HG03575 (cell line): Measurements from ENCODE around the gene TBCC.
"Not testable (repeated sequence)": the region's sequence is repeated elsewhere in the genome, so short reads cannot be mapped to it uniquely, and the experiment has no call there.

Experiments used
- ATAC-seq: cut with Tn5 transposase; IDR thresholded peaks from one replicate; pipeline ENCODE4 v1.9.1; 2021; ENCODE audit not compliant: unreplicated experiment, insufficient number of reproducible peaks, low FRiP score; ENCODE audit errors: extremely low read depth

Gene TBCC

GRCh38 chr6:42744351-42744893 lies 1.5 kb downstream of the TBCC start:
- ATAC-seq, result no peak

- ATAC-seq, result no peak
These were observed 3.6 kb downstream of the TBCC start for GRCh38 chr6:42742116-42742894.

- no peak for ATAC-seq
These were observed 5.2 kb downstream of the TBCC start for GRCh38 chr6:42740725-42741124.

GRCh38 chr6:42735976-42736375 lies 9.9 kb downstream of the TBCC start:
- ATAC-seq, result no peak

- not testable (repeated sequence) for ATAC-seq
These were observed 11.9 kb downstream of the TBCC start for GRCh38 chr6:42733867-42734481.

GRCh38 chr6:42729731-42730130 lies 16.2 kb downstream of the TBCC start:
- no peak for ATAC-seq

- ATAC-seq, result no peak
These were observed 18.3 kb downstream of the TBCC start for GRCh38 chr6:42727627-42728026.

GRCh38 chr6:42727087-42727611 lies 18.8 kb downstream of the TBCC start:
- ATAC-seq, result no peak

GRCh38 chr6:42726485-42727086 lies 19.3 kb downstream of the TBCC start:
- ATAC-seq, result no peak

GRCh38 chr6:42726026-42726425 lies 19.9 kb downstream of the TBCC start:
- ATAC-seq, result no peak

GRCh38 chr6:42724825-42725224 lies 21.1 kb downstream of the TBCC start:
- ATAC-seq, result no peak

GRCh38 chr6:42722497-42722896 lies 23.4 kb downstream of the TBCC start, which contains the start of gene PRPH2:
Gene PRPH2 (minus strand): TSS chr6:42722597. CDS start chr6:42722334, 263 bp downstream.
- no peak for ATAC-seq

- no peak for ATAC-seq
These were observed 25.2 kb downstream of the TBCC start for GRCh38 chr6:42720739-42721138.

GRCh38 chr6:42715871-42716270 lies 30.0 kb downstream of the TBCC start:
- ATAC-seq, result no peak

GRCh38 chr6:42714098-42714761 lies 31.7 kb downstream of the TBCC start:
- ATAC-seq, result no peak

- no peak for ATAC-seq
These were observed 34.0 kb downstream of the TBCC start for GRCh38 chr6:42711930-42712329.

- no peak for ATAC-seq
These were observed 35.6 kb downstream of the TBCC start for GRCh38 chr6:42710316-42710715.

GRCh38 chr6:42709871-42710270 lies 36.0 kb downstream of the TBCC start:
- no peak for ATAC-seq

GRCh38 chr6:42708096-42708495 lies 37.8 kb downstream of the TBCC start:
- ATAC-seq, result no peak
